IMR-90 (cell line): ENCODE data around the gene STPG4.

Experiments used
- MXI1 ChIP-seq: IDR thresholded peaks from 2 replicates; pipeline ENCODE4 v1.6.1; 2012; ENCODE audit warnings: low read depth, mild to moderate bottlenecking, low read length, moderate library complexity, borderline replicate concordance
- POLR2A ChIP-seq: IDR thresholded peaks from 2 replicates; pipeline ENCODE4 v1.6.1; 2012; ENCODE audit warnings: mild to moderate bottlenecking, low read depth, low read length
- TF ChIP-seq, protein P1 (sequence below): conservative IDR thresholded peaks from 2 replicates; pipeline ENCODE4 v1.5.1; 2012; ENCODE audit warnings: mild to moderate bottlenecking, low read depth, low read length, improper control_type of control experiment

DNA sequence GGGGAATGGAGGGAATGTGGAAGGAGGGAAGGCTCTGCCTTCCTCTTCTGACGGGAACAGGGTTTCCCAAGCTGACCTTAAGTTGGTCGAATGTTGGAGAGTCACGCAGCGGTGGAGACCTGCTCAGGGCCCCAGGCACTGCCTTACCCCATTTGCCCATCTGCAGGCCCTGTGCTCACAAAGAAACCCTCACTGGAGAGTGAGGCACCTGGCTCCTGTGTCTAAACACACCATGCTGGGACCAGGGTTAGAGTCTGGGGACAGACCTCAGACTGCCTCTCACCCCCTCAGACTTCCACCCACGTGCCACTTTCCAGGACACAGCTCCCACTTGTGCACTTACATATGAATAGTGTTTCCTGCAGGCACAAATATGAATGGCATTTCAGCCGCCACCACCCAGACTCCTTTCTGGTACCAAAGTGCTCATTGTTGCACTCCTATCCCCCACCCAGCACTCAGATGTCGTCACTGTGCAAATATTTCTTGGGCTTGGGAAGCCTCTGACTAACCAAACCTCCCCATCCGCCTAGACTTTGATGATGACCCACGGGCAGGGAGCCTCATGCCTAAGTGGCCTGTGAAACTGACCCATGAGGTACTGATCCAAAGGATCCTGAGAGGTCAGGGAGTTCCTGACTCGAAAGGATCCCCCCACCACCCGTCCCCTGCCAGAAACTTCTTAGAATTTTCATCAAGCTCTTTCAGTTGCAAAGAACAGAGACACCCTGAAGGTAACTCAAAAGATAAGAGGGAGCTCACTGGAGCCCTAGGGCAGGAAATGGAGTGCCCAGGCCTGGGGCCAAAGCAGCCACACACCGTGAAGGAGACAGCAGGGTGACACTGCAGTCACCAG, 78.3 kb downstream of the STPG4 start:
- TF ChIP-seq, protein P1, sequence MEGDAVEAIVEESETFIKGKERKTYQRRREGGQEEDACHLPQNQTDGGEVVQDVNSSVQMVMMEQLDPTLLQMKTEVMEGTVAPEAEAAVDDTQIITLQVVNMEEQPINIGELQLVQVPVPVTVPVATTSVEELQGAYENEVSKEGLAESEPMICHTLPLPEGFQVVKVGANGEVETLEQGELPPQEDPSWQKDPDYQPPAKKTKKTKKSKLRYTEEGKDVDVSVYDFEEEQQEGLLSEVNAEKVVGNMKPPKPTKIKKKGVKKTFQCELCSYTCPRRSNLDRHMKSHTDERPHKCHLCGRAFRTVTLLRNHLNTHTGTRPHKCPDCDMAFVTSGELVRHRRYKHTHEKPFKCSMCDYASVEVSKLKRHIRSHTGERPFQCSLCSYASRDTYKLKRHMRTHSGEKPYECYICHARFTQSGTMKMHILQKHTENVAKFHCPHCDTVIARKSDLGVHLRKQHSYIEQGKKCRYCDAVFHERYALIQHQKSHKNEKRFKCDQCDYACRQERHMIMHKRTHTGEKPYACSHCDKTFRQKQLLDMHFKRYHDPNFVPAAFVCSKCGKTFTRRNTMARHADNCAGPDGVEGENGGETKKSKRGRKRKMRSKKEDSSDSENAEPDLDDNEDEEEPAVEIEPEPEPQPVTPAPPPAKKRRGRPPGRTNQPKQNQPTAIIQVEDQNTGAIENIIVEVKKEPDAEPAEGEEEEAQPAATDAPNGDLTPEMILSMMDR: no peak
- peak; percentile 40; the same call in 1 of the 2 replicates for TF ChIP-seq MXI1
- peak; percentile 16 for TF ChIP-seq POLR2A
